Naive thymus-derived CD4-positive, alpha-beta T cell (primary cell): ENCODE measurements around the gene MTRFR. TPM values are rescaled to one million over a fixed set of nuclear protein-coding genes. Genes with fewer than 3 reads are reported as not detected.

Experiments used
- ATAC-seq: fragments of 150-1000 bp; cut with Tn5 transposase; 2 replicates; pipeline ENCODE4 v1.10.0; 2021; ENCODE audit warnings: mild to moderate bottlenecking, moderate library complexity
- CTCF ChIA-PET: fragments of 350-600 bp; sonication (Branson Sonifier 250); formaldehyde crosslinking; loops from one replicate; lab custom pipeline; 2021; ENCODE audit warnings: antibody characterized with exemption; lab: Charles Lee
- POLR2A ChIA-PET: fragments of 350-600 bp; sonication (Branson Sonifier 250); formaldehyde crosslinking; loops from one replicate; lab custom pipeline; 2021; ENCODE audit warnings: antibody characterized with exemption, inconsistent platforms; lab: Charles Lee
- DNase-seq, 9 donors: peaks; one replicate each; pipeline versions ENCODE4 v3.0.0 to v3.0.0-alpha.2; 2020 to 2022; ENCODE audit warnings: mixed read lengths in 1 of 9
- H3K27ac ChIP-seq: one replicate; pipeline ENCODE4 v1.7.0; 2013; ENCODE audit warnings: mild to moderate bottlenecking, low read depth, low read length, moderate library complexity
- H3K27me3 ChIP-seq, 2 donors: one replicate each; pipeline ENCODE4 v1.7.0; 2013; ENCODE audit warnings: low read length in 2 of 2, mild to moderate bottlenecking in 2 of 2, moderate library complexity in 2 of 2; ENCODE audit not compliant: control insufficient read depth in 2 of 2, insufficient read depth in 2 of 2
- H3K36me3 ChIP-seq, 3 experiments: 1 replicate in 2 of 3; 2 replicates in 1 of 3; pipeline ENCODE4 v1.7.0; 2013; ENCODE audit warnings: low read length in 3 of 3, mild to moderate bottlenecking in 3 of 3, moderate library complexity in 1 of 3; ENCODE audit not compliant: insufficient read depth in 3 of 3, control insufficient read depth in 2 of 3
- H3K4me1 ChIP-seq, 2 donors: one replicate each; pipeline ENCODE4 v1.7.0; 2013; ENCODE audit warnings: low read length in 2 of 2, mild to moderate bottlenecking in 2 of 2, moderate library complexity in 1 of 2; ENCODE audit not compliant: control insufficient read depth in 2 of 2, insufficient read depth in 2 of 2
- H3K4me3 ChIP-seq: 2 replicates; pipeline ENCODE4 v1.7.0; 2013; ENCODE audit warnings: mild to moderate bottlenecking, low read length
- H3K9me3 ChIP-seq, 3 experiments: 1 replicate in 2 of 3; 2 replicates in 1 of 3; pipeline ENCODE4 v1.7.0; 2013; ENCODE audit warnings: low read length in 3 of 3; ENCODE audit not compliant: control insufficient read depth in 2 of 3
- H3K27ac Mint-ChIP-seq, 9 donors: one replicate each; pipeline ENCODE4 v1.8.0; 2020 to 2022; ENCODE audit warnings: mixed read lengths in 9 of 9, mild to moderate bottlenecking in 8 of 9, moderate library complexity in 5 of 9, inconsistent platforms in 2 of 9
- H3K27me3 Mint-ChIP-seq, 5 donors: one replicate each; pipeline ENCODE4 v1.8.0; 2021 to 2022; ENCODE audit warnings: mixed read lengths in 5 of 5, mild to moderate bottlenecking in 1 of 5
- H3K36me3 Mint-ChIP-seq, 5 donors: one replicate each; pipeline ENCODE4 v1.8.0; 2020 to 2022; ENCODE audit warnings: mixed read lengths in 5 of 5, mild to moderate bottlenecking in 3 of 5, inconsistent platforms in 1 of 5
- H3K4me1 Mint-ChIP-seq, 7 donors: one replicate each; pipeline ENCODE4 v1.8.0; 2020 to 2022; ENCODE audit warnings: mixed read lengths in 7 of 7, mild to moderate bottlenecking in 3 of 7, inconsistent platforms in 1 of 7
- H3K4me3 Mint-ChIP-seq, 10 donors: one replicate each; pipeline ENCODE4 v1.8.0; 2020 to 2022; ENCODE audit warnings: mild to moderate bottlenecking in 10 of 10, mixed read lengths in 10 of 10, moderate library complexity in 6 of 10, inconsistent platforms in 2 of 10
- H3K9me3 Mint-ChIP-seq, 11 donors: one replicate each; pipeline ENCODE4 v1.8.0; 2020 to 2022; ENCODE audit warnings: mixed read lengths in 11 of 11, mild to moderate bottlenecking in 4 of 11, inconsistent platforms in 1 of 11, moderate library complexity in 1 of 11
- intact Hi-C, 2 donors: fragments of 100-400 bp; cut with micrococcal nuclease; formaldehyde crosslinking; loops; one replicate each; pipeline ENCODE4 v1.15.1; 2023
- polyA plus RNA-seq, 2 donors: library from polyadenylated mRNA; unstranded; fragments of 300-500 nt; fragmentation: Illumina TruSeq; gene quantifications; one replicate each; pipeline ENCODE4 v1.2.3, GENCODE V29; 2021
- total RNA-seq, 6 experiments: library from RNA in 5 of 6; stranded (reverse) in 5 of 6; gene quantifications; 1 replicate in 5 of 6; 2 replicates in 1 of 6; pipeline ENCODE4 v1.2.3 and lab custom pipeline; 2021 to 2026

The MTRFR gene
- total and polyA plus RNA-seq, 7 experiments from 2014 or later = 26.8 to 60.3 (median 42.6) TPM

- peak overlapping the region in 8 of 9 donors; percentile 25 to 83 (median 70) for H3K27ac Mint-ChIP-seq
- H3K4me1 Mint-ChIP-seq = peaks cover 7 to 30% (median 20%) of the 10 kb centered on the region in 7 donors
- H3K9me3 Mint-ChIP-seq = no peaks in the 10 kb centered on the region
- Histone ChIP-seq H3K4me3 (peak overlapping the region; percentile 59), H3K27me3 (no peaks in the 10 kb centered on the region), H3K36me3 (no peaks in the 10 kb centered on the region), H3K27ac (no peak overlapping the region), H3K9me3 (no peaks in the 10 kb centered on the region), H3K4me1 (peaks cover 12 to 18% of the 10 kb centered on the region in 2 donors)
- ATAC-seq (peak; percentile 24), DNase-seq (peak in 7 of 9 donors; percentile 18 to 49 (median 33))
- CTCF ChIA-PET = interaction anchor here (1.5 kb wide), 1 partner anchor 313 kb away, joined by 8 read pairs; no protein-coding TSS in a partner anchor
- H3K27me3 Mint-ChIP-seq = no peaks in the 10 kb centered on the region
- H3K4me3 Mint-ChIP-seq = peak overlapping the region; percentile 78 to 91 (median 82)
- POLR2A ChIA-PET = interaction anchor here (0.8 to 2.0 kb wide), 6 partner anchors 9 to 332 kb away, joined by 3 to 8 read pairs (median 4); partner anchors contain the start of genes DDX55 and TMED2
- H3K36me3 Mint-ChIP-seq = peaks cover 0 to 2% (median 0%) of the 10 kb centered on the region in 5 donors
- intact Hi-C loops = no loop called here
Measured at GRCh38 chr12:123269395-123269892, 36.2 kb downstream of the MTRFR start.

GRCh38 chr12:123269896-123270213 is 36.6 kb downstream of the MTRFR start:
- Mint-ChIP-seq H3K4me3 (peak overlapping the region; percentile 78 to 91 (median 82)), H3K36me3 (no peaks in the 10 kb centered on the region), H3K27ac (peak overlapping the region in 6 of 9 donors; percentile 34 to 83 (median 60)), H3K4me1 (peaks cover 7 to 30% (median 20%) of the 10 kb centered on the region in 7 donors), H3K9me3 (no peaks in the 10 kb centered on the region), H3K27me3 (no peaks in the 10 kb centered on the region)
- H3K4me3 ChIP-seq = peak overlapping the region; percentile 59
- peaks cover 12 to 18% of the 10 kb centered on the region in 2 donors for H3K4me1 ChIP-seq
- no peak for ATAC-seq
- H3K36me3 ChIP-seq = no peaks in the 10 kb centered on the region
- H3K27me3 ChIP-seq = no peaks in the 10 kb centered on the region
- ChIA-PET POLR2A (interaction anchor here (0.8 to 1.6 kb wide), 6 partner anchors 9 to 332 kb away, joined by 3 to 5 read pairs (median 4); partner anchors contain the start of genes DDX55 and TMED2), CTCF (interaction anchor here (1.2 to 1.5 kb wide), 2 partner anchors 306 to 313 kb away, joined by 4 to 8 read pairs; no protein-coding TSS in a partner anchor)
- no peak for DNase-seq
- intact Hi-C loops = loop anchor here (1.0 to 2.0 kb wide), 3 partner anchors 119 to 715 kb away; no protein-coding TSS in a partner anchor
- no peak overlapping the region for H3K27ac ChIP-seq
- no peaks in the 10 kb centered on the region for H3K9me3 ChIP-seq

DNA sequence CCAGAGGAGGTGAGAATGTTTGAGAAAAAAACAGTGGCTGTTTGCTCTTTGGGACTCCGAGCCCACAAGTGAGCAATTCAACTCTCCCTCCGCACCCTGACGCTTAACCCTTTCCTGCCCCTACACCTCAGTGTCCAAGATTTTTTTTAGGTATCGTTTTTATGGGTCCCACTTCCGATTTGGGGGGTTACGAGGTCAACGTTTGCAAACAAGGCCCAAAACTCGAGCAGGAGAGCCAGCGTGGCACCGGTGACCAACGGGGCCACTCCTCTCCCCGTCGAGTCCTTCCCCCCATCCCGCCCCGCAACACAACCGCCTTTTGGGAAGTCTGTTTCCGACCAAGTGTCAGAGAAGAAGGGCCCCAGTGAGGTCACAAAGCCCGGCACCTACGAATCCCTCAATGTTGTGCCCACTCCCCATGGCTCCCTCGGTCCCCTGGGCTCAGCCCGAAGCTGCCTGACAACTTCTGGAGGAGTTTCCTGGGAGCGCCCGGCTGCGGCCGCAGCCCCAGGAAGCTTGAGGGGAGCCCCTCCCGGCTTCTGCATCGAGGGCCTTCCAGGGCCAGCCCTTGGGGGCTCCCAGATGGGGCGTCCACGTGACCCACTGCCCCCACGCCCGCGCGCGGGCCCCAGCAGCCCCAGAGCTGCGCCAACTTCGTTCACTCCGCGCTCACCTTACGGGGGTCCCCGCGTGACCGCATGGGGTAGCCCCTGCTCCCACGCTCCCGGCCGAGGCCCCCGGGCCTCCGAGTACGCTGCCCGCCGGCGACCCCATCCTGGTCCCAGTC is 37.2 kb downstream of the MTRFR start:
- intact Hi-C loops = loop anchor here (1.0 to 2.0 kb wide), 3 partner anchors 118 to 714 kb away; no protein-coding TSS in a partner anchor
- POLR2A ChIA-PET = interaction anchor here (0.8 to 1.6 kb wide), 5 partner anchors 38 to 331 kb away, joined by 3 to 5 read pairs (median 4); partner anchors contain the start of genes DDX55 and TMED2
- Mint-ChIP-seq H3K36me3 (no peaks in the 10 kb centered on the region), H3K9me3 (no peaks in the 10 kb centered on the region), H3K27me3 (no peaks in the 10 kb centered on the region), H3K4me3 (peak overlapping the region; percentile 78 to 91 (median 82)), H3K27ac (peak overlapping the region in 6 of 9 donors; percentile 34 to 83 (median 58)), H3K4me1 (peaks cover 7 to 30% (median 20%) of the 10 kb centered on the region in 7 donors)
- Histone ChIP-seq H3K36me3 (no peaks in the 10 kb centered on the region), H3K27me3 (no peaks in the 10 kb centered on the region), H3K27ac (no peak overlapping the region), H3K9me3 (no peaks in the 10 kb centered on the region), H3K4me3 (peak overlapping the region; percentile 59), H3K4me1 (peaks cover 12 to 18% of the 10 kb centered on the region in 2 donors)
- ATAC-seq (no peak), DNase-seq (peak in 2 of 9 donors; percentile 10 to 42)
- CTCF ChIA-PET = interaction anchor here (1.2 to 1.5 kb wide), 2 partner anchors 306 to 312 kb away, joined by 4 to 8 read pairs; no protein-coding TSS in a partner anchor

GRCh38 chr12:123271001-123271668 is 37.9 kb downstream of the MTRFR start:
- H3K4me3 ChIP-seq = no peak overlapping the region
- POLR2A ChIA-PET = no interaction called here
- Mint-ChIP-seq H3K36me3 (no peaks in the 10 kb centered on the region), H3K4me3 (peak overlapping the region in 1 of 10 donors; percentile 87), H3K4me1 (peaks cover 7 to 30% (median 20%) of the 10 kb centered on the region in 7 donors), H3K27me3 (no peaks in the 10 kb centered on the region), H3K9me3 (no peaks in the 10 kb centered on the region), H3K27ac (no peak overlapping the region)
- H3K27ac ChIP-seq = no peak overlapping the region
- no peaks in the 10 kb centered on the region for H3K9me3 ChIP-seq
- ATAC-seq = peak; percentile 88
- H3K36me3 ChIP-seq = no peaks in the 10 kb centered on the region
- peak; percentile 55 to 84 (median 68) for DNase-seq
- intact Hi-C loops = loop anchor here (1.0 to 2.0 kb wide), 7 partner anchors 94 to 714 kb away; partner anchors contain the start of genes DDX55 (in 2 of the 2) and SNRNP35 (in 1 of the 2)
- H3K4me1 ChIP-seq = peaks cover 12 to 18% of the 10 kb centered on the region in 2 donors
- CTCF ChIA-PET = interaction anchor here (1.2 kb wide), 1 partner anchor 305 kb away, joined by 4 read pairs; no protein-coding TSS in a partner anchor
- H3K27me3 ChIP-seq = no peaks in the 10 kb centered on the region

DNA sequence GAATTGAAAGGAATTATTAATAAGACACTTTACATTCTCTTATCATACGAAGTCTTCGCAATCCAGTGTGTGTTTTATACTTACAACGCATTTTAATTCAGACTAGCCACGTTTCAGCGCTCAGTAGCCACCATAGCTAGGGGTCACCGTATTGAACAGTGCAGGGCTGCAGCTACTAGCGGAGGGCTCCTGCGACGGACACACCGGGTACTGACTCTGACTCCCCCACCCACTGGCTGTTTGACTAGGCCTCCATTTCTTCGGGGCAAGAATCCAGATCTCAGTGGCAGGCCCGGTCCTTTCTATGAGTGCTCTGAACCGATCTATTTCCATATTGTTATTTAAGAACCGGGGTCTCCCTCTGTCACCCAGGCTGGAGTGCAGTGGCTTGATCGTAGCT is 39.9 kb downstream of the MTRFR start:
- H3K27ac ChIP-seq = no peak overlapping the region
- H3K27me3 ChIP-seq = no peaks in the 10 kb centered on the region
- Mint-ChIP-seq H3K4me1 (peaks cover 7 to 24% (median 19%) of the 10 kb centered on the region in 7 donors), H3K36me3 (no peaks in the 10 kb centered on the region), H3K4me3 (peak overlapping the region in 9 of 10 donors; percentile 40 to 84 (median 70)), H3K27ac (peak overlapping the region in 2 of 9 donors; percentile 17 to 58), H3K27me3 (no peaks in the 10 kb centered on the region), H3K9me3 (no peaks in the 10 kb centered on the region)
- POLR2A ChIA-PET = no interaction called here
- H3K36me3 ChIP-seq = no peaks in the 10 kb centered on the region
- ATAC-seq = no peak
- no peak for DNase-seq
- H3K4me1 ChIP-seq = peaks cover 12 to 18% of the 10 kb centered on the region in 2 donors
- no peaks in the 10 kb centered on the region for H3K9me3 ChIP-seq
- intact Hi-C loops = no loop called here
- no peak overlapping the region for H3K4me3 ChIP-seq
- CTCF ChIA-PET = interaction anchor here (0.6 kb wide), 1 partner anchor 263 kb away, joined by 3 read pairs; no protein-coding TSS in a partner anchor
